SK-N-SH treated with all-trans-retinoic acid at 6 μM for 48 hours (cell line): Measurements from ENCODE around the gene ZPR1.

Experiments
- PPARA ChIP-seq: fragments of 250-450 bp; sonication (Bioruptor Pico); IDR thresholded peaks from 2 replicates; pipeline ENCODE4 v1.5.0; 2020; ENCODE audit warnings: mild to moderate bottlenecking, borderline replicate concordance
- RARB ChIP-seq: fragments of 250-450 bp; sonication (Bioruptor Pico); IDR thresholded peaks from 2 replicates; pipeline ENCODE4 v1.8.0; 2021; ENCODE audit warnings: mild to moderate bottlenecking, moderate library complexity
- TF ChIP-seq, protein P1 (sequence below): fragments of 250-450 bp; sonication (Bioruptor Pico); IDR thresholded peaks from 2 replicates; pipeline ENCODE4 v1.5.1; 2020; ENCODE audit warnings: low read depth, mild to moderate bottlenecking, moderate library complexity
- TF ChIP-seq, protein P2 (sequence below): fragments of 250-450 bp; sonication (Bioruptor Pico); IDR thresholded peaks from 2 replicates; pipeline ENCODE4 v1.8.0; 2020; ENCODE audit warnings: mild to moderate bottlenecking, moderate library complexity, borderline replicate concordance

DNA sequence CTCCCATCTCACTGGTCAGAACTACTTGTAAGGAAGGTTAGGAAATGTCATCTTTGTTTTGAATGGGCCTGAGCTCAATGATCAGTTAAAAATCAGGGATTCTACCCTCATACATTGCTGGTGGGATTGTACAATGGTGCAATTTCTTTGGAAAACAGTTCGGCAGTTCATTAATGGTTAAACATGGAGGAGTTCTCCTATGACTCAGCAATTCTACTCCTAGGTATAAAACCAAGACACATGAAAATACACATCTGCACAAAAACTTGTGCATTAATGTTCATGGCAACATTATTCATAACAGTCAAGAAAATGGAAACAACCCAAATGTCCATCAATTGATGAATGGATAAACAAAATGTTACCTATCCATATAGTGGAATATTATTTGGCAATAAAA lies 8.7 kb upstream of the ZPR1 start:
- TF ChIP-seq, protein P1, sequence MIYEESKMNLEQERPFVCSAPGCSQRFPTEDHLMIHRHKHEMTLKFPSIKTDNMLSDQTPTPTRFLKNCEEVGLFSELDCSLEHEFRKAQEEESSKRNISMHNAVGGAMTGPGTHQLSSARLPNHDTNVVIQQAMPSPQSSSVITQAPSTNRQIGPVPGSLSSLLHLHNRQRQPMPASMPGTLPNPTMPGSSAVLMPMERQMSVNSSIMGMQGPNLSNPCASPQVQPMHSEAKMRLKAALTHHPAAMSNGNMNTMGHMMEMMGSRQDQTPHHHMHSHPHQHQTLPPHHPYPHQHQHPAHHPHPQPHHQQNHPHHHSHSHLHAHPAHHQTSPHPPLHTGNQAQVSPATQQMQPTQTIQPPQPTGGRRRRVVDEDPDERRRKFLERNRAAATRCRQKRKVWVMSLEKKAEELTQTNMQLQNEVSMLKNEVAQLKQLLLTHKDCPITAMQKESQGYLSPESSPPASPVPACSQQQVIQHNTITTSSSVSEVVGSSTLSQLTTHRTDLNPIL (CRISPR knock-in tag) = no peak
- no peak for TF ChIP-seq PPARA
- no peak for TF ChIP-seq RARB (CRISPR knock-in tag)
- TF ChIP-seq, protein P2, sequence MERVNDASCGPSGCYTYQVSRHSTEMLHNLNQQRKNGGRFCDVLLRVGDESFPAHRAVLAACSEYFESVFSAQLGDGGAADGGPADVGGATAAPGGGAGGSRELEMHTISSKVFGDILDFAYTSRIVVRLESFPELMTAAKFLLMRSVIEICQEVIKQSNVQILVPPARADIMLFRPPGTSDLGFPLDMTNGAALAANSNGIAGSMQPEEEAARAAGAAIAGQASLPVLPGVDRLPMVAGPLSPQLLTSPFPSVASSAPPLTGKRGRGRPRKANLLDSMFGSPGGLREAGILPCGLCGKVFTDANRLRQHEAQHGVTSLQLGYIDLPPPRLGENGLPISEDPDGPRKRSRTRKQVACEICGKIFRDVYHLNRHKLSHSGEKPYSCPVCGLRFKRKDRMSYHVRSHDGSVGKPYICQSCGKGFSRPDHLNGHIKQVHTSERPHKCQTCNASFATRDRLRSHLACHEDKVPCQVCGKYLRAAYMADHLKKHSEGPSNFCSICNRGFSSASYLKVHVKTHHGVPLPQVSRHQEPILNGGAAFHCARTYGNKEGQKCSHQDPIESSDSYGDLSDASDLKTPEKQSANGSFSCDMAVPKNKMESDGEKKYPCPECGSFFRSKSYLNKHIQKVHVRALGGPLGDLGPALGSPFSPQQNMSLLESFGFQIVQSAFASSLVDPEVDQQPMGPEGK (CRISPR knock-in tag) = no peak
